ENCODE results near the gene DGKE.

- TF ChIP-seq CTCF (IDR thresholded peaks at IDR 0.05) (no peak), POLR2A (IDR thresholded peaks at IDR 0.05) (no peak), EP300 (IDR thresholded peaks at IDR 0.05) (no peak)
Observed at GRCh38 chr17:56868716-56869115, 34.8 kb downstream of the DGKE start.
